Neutrophil (primary cell): ENCODE measurements around the gene CREB5.

Experiments used
- H3K27ac ChIP-seq: fragments of 200-600 bp; sonication (generic); 2 replicates; pipeline ENCODE4 v1.5.1; 2016; ENCODE audit warnings: mild to moderate bottlenecking, moderate library complexity
- H3K27me3 ChIP-seq: fragments of 200-600 bp; sonication (generic); 2 replicates; pipeline ENCODE4 v1.6.0; 2016; ENCODE audit warnings: mild to moderate bottlenecking
- H3K36me3 ChIP-seq: fragments of 200-600 bp; sonication (generic); 2 replicates; pipeline ENCODE4 v1.5.1; 2017
- H3K4me1 ChIP-seq, 2 experiments: fragments of 200-600 bp in 1 of 2; sonication (generic) in 1 of 2; 1 replicate in 1 of 2; 2 replicates in 1 of 2; pipeline versions ENCODE4 v1.5.1 to v1.6.1; 2013 to 2016; ENCODE audit warnings: low read depth in 1 of 2, low read length in 1 of 2, mild to moderate bottlenecking in 1 of 2, moderate library complexity in 1 of 2; ENCODE audit not compliant: control insufficient read depth in 1 of 2, insufficient read depth in 1 of 2
- H3K4me3 ChIP-seq, 2 experiments: fragments of 200-600 bp in 1 of 2; sonication (generic) in 1 of 2; 1 replicate in 1 of 2; 2 replicates in 1 of 2; pipeline ENCODE4 v1.5.1; 2013 to 2016; ENCODE audit warnings: low read depth in 1 of 2, low read length in 1 of 2, mild to moderate bottlenecking in 1 of 2, moderate library complexity in 1 of 2
- H3K9me3 ChIP-seq: fragments of 200-600 bp; sonication (generic); 2 replicates; pipeline ENCODE4 v1.5.1; 2016
- CTCF ChIP-seq: fragments of 200-600 bp; sonication (generic); IDR thresholded peaks from 2 replicates; pipeline ENCODE4 v1.5.1; 2016; ENCODE audit warnings: antibody characterized with exemption

CREB5 gene

GRCh38 chr7:28591041-28591674 is 178.8 kb downstream of the CREB5 start:
- Histone ChIP-seq H3K4me1 (no peaks in the 10 kb centered on the region), H3K27me3 (no peaks in the 10 kb centered on the region), H3K4me3 (no peak overlapping the region), H3K27ac (no peak overlapping the region), H3K9me3 (no peaks in the 10 kb centered on the region), H3K36me3 (no peaks in the 10 kb centered on the region)
- no peak for TF ChIP-seq CTCF

GRCh38 chr7:28591725-28592349 is 179.5 kb downstream of the CREB5 start:
- Histone ChIP-seq H3K27ac (no peak overlapping the region), H3K4me1 (no peaks in the 10 kb centered on the region), H3K36me3 (no peaks in the 10 kb centered on the region), H3K9me3 (no peaks in the 10 kb centered on the region), H3K27me3 (no peaks in the 10 kb centered on the region), H3K4me3 (no peak overlapping the region)
- no peak for TF ChIP-seq CTCF

GRCh38 chr7:28592861-28593260 is 180.5 kb downstream of the CREB5 start:
- Histone ChIP-seq H3K27ac (no peak overlapping the region), H3K27me3 (no peaks in the 10 kb centered on the region), H3K9me3 (no peaks in the 10 kb centered on the region), H3K4me1 (no peaks in the 10 kb centered on the region), H3K4me3 (no peak overlapping the region), H3K36me3 (no peaks in the 10 kb centered on the region)
- TF ChIP-seq CTCF: no peak

- Histone ChIP-seq H3K4me3 (no peak overlapping the region), H3K27ac (no peak overlapping the region)
- no peak for TF ChIP-seq CTCF
These were observed 182.8 kb downstream of the CREB5 start for GRCh38 chr7:28595076-28595475.

GRCh38 chr7:28595801-28596200 is 183.5 kb downstream of the CREB5 start:
- Histone ChIP-seq H3K27ac (no peak overlapping the region), H3K4me3 (no peak overlapping the region), H3K27me3 (peaks cover 3% of the 10 kb centered on the region), H3K36me3 (no peaks in the 10 kb centered on the region), H3K4me1 (no peaks in the 10 kb centered on the region), H3K9me3 (no peaks in the 10 kb centered on the region)
- no peak for TF ChIP-seq CTCF

More at GRCh38 chr7:28595076-28595475, 182.8 kb downstream of the CREB5 start:
- H3K4me1 ChIP-seq: no peaks in the 10 kb centered on the region
- H3K9me3 ChIP-seq: no peaks in the 10 kb centered on the region
- no peaks in the 10 kb centered on the region for H3K36me3 ChIP-seq
- H3K27me3 ChIP-seq: no peaks in the 10 kb centered on the region
